Immature natural killer cell (primary cell): ENCODE measurements around the gene TMEM168. TPM values are rescaled to one million over a fixed set of nuclear protein-coding genes. Genes with fewer than 3 reads are reported as not detected.
"Not testable (repeated sequence)": the region's sequence is repeated elsewhere in the genome, so short reads cannot be mapped to it uniquely, and the experiment has no call there.

Experiments used
- DNase-seq, 3 donors: peaks; one replicate each; pipeline ENCODE4 v3.0.0; 2022; ENCODE audit warnings: mixed read lengths in 1 of 3
- H3K27ac Mint-ChIP-seq, 6 donors: one replicate each; pipeline ENCODE4 v1.8.0; 2020; ENCODE audit warnings: mixed read lengths in 6 of 6, mild to moderate bottlenecking in 5 of 6, inconsistent platforms in 4 of 6, moderate library complexity in 3 of 6
- H3K27me3 Mint-ChIP-seq, 3 donors: one replicate each; pipeline ENCODE4 v1.8.0; 2020 to 2021; ENCODE audit warnings: low read depth in 3 of 3, mild to moderate bottlenecking in 3 of 3, mixed read lengths in 3 of 3, moderate library complexity in 3 of 3, inconsistent platforms in 1 of 3
- H3K36me3 Mint-ChIP-seq, 3 donors: one replicate each; pipeline ENCODE4 v1.8.0; 2020; ENCODE audit warnings: mixed read lengths in 3 of 3, inconsistent platforms in 2 of 3, mild to moderate bottlenecking in 2 of 3
- H3K4me1 Mint-ChIP-seq, 2 donors: one replicate each; pipeline ENCODE4 v1.8.0; 2020; ENCODE audit warnings: inconsistent platforms in 2 of 2, mild to moderate bottlenecking in 2 of 2, mixed read lengths in 2 of 2, moderate library complexity in 1 of 2
- H3K4me3 Mint-ChIP-seq, 5 donors: one replicate each; pipeline ENCODE4 v1.8.0; 2020; ENCODE audit warnings: mild to moderate bottlenecking in 5 of 5, mixed read lengths in 5 of 5, inconsistent platforms in 3 of 5, moderate library complexity in 3 of 5
- H3K9me3 Mint-ChIP-seq, 6 donors: one replicate each; pipeline ENCODE4 v1.8.0; 2020; ENCODE audit warnings: mild to moderate bottlenecking in 6 of 6, mixed read lengths in 6 of 6, inconsistent platforms in 4 of 6, moderate library complexity in 3 of 6
- polyA plus RNA-seq, 3 donors: library from polyadenylated mRNA; unstranded; fragments of 300-500 nt; fragmentation: Illumina TruSeq; gene quantifications; one replicate each; pipeline ENCODE4 v1.2.3, GENCODE V29; 2021

Gene TMEM168
- 1 to 10 TPM; 2.2 to 5.1 (median 3.0) TPM for polyA plus RNA-seq

DNA sequence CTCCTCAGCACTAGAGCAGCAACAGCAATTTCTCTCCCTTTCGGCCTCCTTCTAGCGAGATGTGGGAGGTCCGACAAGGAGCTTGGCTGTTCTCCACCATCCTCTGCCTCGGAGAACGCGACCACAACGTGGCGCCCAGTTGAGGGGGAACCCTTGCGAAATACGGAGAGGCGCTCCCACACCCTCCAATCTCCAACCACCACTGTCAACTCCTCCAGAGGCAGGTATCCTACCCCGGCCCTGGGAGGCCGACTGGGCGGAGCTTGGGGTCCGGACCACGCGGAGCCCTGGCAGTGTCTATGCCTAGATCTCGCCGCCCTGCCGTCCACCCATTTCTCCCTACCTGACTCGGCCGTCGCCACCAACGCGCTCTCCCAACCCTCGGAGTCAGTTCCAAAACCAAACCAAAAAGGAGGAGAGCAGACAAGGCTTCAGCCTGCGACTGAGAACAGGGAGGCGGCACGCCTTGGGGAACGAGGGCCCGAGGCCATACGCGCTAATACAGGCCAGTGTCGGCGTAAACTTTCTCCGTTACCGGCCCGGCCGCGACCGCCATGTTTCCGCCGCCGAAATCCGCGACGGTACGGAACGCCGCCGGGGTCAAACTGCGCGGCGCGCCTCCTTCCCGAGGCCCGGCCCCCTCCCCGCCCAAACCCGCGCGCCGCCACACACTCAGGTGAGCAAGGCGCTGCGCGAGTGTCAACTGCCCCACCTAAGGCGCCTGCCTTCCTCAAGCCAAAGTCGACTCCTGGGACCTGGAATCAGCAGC lies at the start of gene TMEM168:
Gene TMEM168 (minus strand): TSS at position 577 of the 769 bp plus-strand sequence. CDS start 5,568 bp downstream, outside the sequence.
- Mint-ChIP-seq H3K4me1 (peaks cover 43 to 46% of the 10 kb centered on the region in 2 donors), H3K36me3 (no peaks in the 10 kb centered on the region), H3K27ac (peak within 1 kb of the TSS; percentile 81 to 92 (median 86)), H3K9me3 (no peaks in the 10 kb centered on the region), H3K27me3 (peaks cover 8 to 16% (median 14%) of the 10 kb centered on the region in 3 donors), H3K4me3 (peak within 1 kb of the TSS; percentile 86 to 95 (median 93))
- peak; percentile 82 for DNase-seq

DNA sequence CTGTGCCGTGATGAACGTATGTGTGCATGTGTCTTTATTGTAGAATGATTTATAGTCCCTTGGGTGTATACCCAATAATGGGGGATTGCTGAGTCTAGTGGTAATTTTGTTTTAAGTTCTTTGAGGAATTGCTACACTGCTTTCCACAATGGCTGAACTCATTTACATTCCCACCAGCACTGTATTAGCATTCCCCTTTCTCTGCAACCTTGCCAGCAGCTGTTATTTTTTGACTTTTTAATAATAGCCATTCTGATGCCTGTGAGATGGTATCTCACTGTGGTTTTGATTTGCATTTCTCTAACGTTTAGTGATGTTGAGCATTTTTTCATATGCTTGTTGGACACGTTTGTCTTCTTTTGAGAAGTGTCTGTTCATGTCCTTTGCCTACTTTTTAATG lies 45.7 kb upstream of the TMEM168 start:
- peaks cover 7 to 25% (median 9%) of the 10 kb centered on the region in 3 donors for H3K36me3 Mint-ChIP-seq
- not testable (repeated sequence) for H3K9me3 Mint-ChIP-seq, H3K4me3 Mint-ChIP-seq, DNase-seq, H3K27ac Mint-ChIP-seq, H3K27me3 Mint-ChIP-seq, H3K4me1 Mint-ChIP-seq

- H3K27ac Mint-ChIP-seq, result no peak overlapping the region
- H3K4me3 Mint-ChIP-seq, result no peak overlapping the region
- peaks cover 28 to 52% (median 33%) of the 10 kb centered on the region in 3 donors for H3K36me3 Mint-ChIP-seq
Observed at GRCh38 chr7:112833082-112833481, 42.9 kb upstream of the TMEM168 start.

GRCh38 chr7:112830769-112831168 lies 40.6 kb upstream of the TMEM168 start:
- H3K9me3 Mint-ChIP-seq, result peaks cover 5 to 11% (median 8%) of the 10 kb centered on the region in 6 donors
- no peak for DNase-seq

More at GRCh38 chr7:112833082-112833481, 42.9 kb upstream of the TMEM168 start:
- Mint-ChIP-seq H3K9me3 (peaks cover 5 to 11% (median 8%) of the 10 kb centered on the region in 6 donors), H3K4me1 (no peaks in the 10 kb centered on the region), H3K27me3 (peaks cover 0 to 2% (median 0%) of the 10 kb centered on the region in 3 donors)
- DNase-seq, result no peak

GRCh38 chr7:112828696-112829095 lies 38.5 kb upstream of the TMEM168 start:
- no peak for DNase-seq
- Mint-ChIP-seq H3K36me3 (peaks cover 29 to 48% (median 47%) of the 10 kb centered on the region in 3 donors), H3K27me3 (no peaks in the 10 kb centered on the region), H3K27ac (no peak overlapping the region), H3K4me1 (no peaks in the 10 kb centered on the region), H3K4me3 (no peak overlapping the region), H3K9me3 (peaks cover 5 to 11% (median 8%) of the 10 kb centered on the region in 6 donors)

More at GRCh38 chr7:112830769-112831168, 40.6 kb upstream of the TMEM168 start:
- no peak overlapping the region for H3K27ac Mint-ChIP-seq
- H3K27me3 Mint-ChIP-seq, result peaks cover 0 to 2% (median 0%) of the 10 kb centered on the region in 3 donors
- H3K4me1 Mint-ChIP-seq, result no peaks in the 10 kb centered on the region
- H3K36me3 Mint-ChIP-seq, result peaks cover 29 to 47% (median 39%) of the 10 kb centered on the region in 3 donors
- H3K4me3 Mint-ChIP-seq, result no peak overlapping the region

DNA sequence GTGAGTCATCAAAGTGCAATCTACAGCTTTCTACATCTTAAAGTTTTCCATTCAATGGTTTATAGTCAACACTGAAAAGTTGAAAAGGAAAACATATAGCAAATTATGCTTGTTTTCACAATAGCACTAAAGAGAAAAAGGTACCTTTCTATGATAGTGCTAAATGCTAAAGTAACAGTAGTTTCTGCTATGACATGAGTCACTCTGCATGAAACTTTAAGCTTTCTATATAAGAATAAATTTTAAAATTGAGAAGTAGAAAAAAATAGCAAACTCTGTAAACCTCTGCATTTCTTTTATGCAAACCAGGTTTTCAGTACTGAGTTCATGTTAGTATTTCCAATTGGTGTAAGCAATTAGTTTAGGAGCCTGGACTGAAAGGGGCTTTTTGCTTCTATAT lies 31.2 kb upstream of the TMEM168 start:
- no peak overlapping the region for H3K4me3 Mint-ChIP-seq
- no peak for DNase-seq
- H3K4me1 Mint-ChIP-seq, result no peaks in the 10 kb centered on the region
- peaks cover 0 to 2% (median 1%) of the 10 kb centered on the region in 3 donors for H3K27me3 Mint-ChIP-seq
- H3K36me3 Mint-ChIP-seq, result peaks cover 9 to 20% (median 9%) of the 10 kb centered on the region in 3 donors
- no peak overlapping the region for H3K27ac Mint-ChIP-seq
- H3K9me3 Mint-ChIP-seq, result peaks cover 0 to 2% (median 0%) of the 10 kb centered on the region in 6 donors

DNA sequence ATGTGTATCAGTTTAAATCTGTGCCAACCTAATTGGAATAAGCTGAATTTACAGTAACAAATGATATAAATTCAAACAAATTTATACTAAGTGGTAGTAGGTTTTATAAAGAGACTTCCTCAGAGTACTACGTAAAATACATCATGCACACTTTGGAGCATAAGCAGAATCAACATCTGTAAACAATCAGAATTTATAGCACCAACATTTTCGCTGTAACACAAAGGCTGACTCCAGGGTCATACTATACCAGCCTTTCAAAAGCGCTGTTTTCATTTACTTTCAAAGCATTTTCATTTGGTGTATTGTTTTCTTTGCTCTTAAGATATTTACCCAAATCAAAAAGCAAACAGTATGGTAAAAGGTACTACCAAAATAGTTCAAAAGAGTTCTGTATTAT lies 29.3 kb upstream of the TMEM168 start:
- Mint-ChIP-seq H3K27ac (no peak overlapping the region), H3K27me3 (peaks cover 0 to 2% (median 1%) of the 10 kb centered on the region in 3 donors), H3K36me3 (peaks cover 9 to 15% (median 10%) of the 10 kb centered on the region in 3 donors), H3K4me3 (no peak overlapping the region), H3K4me1 (no peaks in the 10 kb centered on the region), H3K9me3 (peaks cover 0 to 5% (median 0%) of the 10 kb centered on the region in 6 donors)
- no peak for DNase-seq

DNA sequence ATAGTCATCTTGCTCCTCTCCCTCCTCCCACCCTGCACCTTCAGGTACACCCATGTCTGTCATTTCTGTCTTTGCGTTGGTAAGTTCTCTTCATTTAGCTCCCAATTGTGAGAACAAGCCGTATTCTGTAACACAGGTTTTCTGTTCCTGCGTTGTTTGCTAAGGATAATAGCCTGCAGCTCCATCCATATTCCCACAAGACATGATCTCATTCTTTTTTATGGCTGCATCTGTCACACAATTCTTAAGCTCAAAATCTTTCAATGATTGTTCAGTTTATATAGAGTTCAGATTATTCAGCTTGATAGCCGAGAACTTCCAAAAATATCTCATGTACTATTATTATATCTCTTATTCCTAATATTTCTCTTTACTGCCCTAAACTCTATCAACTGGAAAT lies 16.0 kb upstream of the TMEM168 start:
- Mint-ChIP-seq H3K27me3 (peaks cover 2 to 3% (median 2%) of the 10 kb centered on the region in 3 donors), H3K4me1 (no peaks in the 10 kb centered on the region), H3K9me3 (peaks cover 0 to 2% (median 0%) of the 10 kb centered on the region in 6 donors), H3K36me3 (no peaks in the 10 kb centered on the region), H3K4me3 (no peak overlapping the region), H3K27ac (no peak overlapping the region)
- DNase-seq, result no peak

DNA sequence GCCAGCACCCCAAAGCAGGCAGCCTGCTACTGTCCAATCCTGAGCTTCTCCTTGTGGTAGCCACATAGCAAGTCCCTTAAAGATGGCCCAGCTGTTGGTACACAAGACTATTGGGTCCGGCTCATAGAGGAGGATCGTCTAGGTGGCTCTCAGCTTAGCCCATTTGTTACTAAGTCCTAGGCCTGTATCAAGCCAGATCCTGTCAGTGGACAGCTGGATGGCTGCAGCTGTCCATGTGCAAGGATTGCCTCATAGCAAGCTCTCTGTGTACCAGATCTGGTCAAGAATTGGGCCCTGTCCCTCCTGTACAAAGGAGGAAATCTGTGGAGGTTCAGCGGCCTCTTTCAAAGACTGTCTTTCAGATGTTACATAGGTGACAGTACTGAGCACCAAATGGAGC lies 12.2 kb upstream of the TMEM168 start:
- H3K4me3 Mint-ChIP-seq, result no peak overlapping the region
- peaks cover 0 to 2% (median under 1%) of the 10 kb centered on the region in 3 donors for H3K27me3 Mint-ChIP-seq
- H3K36me3 Mint-ChIP-seq, result no peaks in the 10 kb centered on the region
- H3K27ac Mint-ChIP-seq, result no peak overlapping the region
- no peaks in the 10 kb centered on the region for H3K9me3 Mint-ChIP-seq
- H3K4me1 Mint-ChIP-seq, result no peaks in the 10 kb centered on the region
- no peak for DNase-seq

DNA sequence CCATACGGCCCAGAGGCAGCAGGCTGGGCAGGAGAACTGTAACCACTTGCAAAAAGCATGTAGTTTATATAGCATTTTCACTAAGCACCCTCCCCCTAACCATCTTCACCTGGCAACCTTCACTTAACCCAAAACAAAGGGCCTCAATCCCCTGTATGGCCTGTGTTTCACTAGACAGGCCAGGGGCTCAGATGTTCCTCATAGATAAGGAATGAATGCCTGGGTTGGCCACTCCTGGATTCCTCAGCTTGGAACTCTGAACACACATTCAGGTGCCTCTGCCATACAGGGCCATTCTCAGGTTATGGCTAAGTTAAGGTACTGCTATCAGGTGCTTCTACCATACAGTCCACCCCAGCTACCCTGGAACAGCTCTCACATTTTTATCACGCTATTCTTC lies 10.3 kb upstream of the TMEM168 start:
- no peaks in the 10 kb centered on the region for H3K4me1 Mint-ChIP-seq
- H3K36me3 Mint-ChIP-seq, result no peaks in the 10 kb centered on the region
- no peak for DNase-seq
- H3K9me3 Mint-ChIP-seq, result no peaks in the 10 kb centered on the region
- peaks cover 0 to 2% (median 0%) of the 10 kb centered on the region in 3 donors for H3K27me3 Mint-ChIP-seq
- H3K4me3 Mint-ChIP-seq, result no peak overlapping the region
- H3K27ac Mint-ChIP-seq, result no peak overlapping the region

DNA sequence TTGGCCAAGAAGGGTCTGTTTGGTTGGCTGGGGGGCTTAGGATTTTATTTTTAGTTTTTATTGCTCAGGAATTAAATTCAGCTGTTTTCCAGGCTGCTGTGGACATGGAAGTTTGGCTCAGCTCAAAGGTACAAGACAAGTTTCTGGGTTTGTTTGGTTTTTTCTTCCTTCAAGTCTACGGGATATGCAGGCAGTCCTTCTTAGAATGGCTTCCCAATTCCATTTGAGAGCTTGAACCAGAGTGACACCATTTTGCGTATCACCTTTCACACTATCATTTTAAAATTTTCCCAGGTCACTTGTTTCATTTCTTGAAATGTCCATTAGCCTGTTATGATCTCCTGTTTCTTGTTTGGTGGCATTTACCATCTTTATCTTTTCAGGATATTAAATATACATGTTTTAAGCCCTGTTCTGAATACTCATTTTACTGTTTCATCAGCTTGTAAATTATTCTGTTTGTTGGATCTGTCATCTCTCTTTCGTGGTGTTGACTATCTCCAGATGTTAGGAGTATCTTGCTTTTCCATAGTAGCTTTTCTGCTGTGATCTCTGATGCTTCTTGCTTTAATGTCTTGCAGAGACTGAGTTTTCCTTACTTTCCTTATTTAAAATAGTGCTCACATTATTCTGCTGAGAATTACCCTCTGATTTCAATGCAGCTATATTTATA lies 9.4 kb upstream of the TMEM168 start:
- Mint-ChIP-seq H3K36me3 (no peaks in the 10 kb centered on the region), H3K4me3 (no peak overlapping the region), H3K27ac (peak overlapping the region in 3 of 6 donors; percentile 36 to 72 (median 40)), H3K9me3 (no peaks in the 10 kb centered on the region), H3K4me1 (no peaks in the 10 kb centered on the region), H3K27me3 (peaks cover 0 to 2% (median 0%) of the 10 kb centered on the region in 3 donors)
- no peak for DNase-seq

- no peaks in the 10 kb centered on the region for H3K9me3 Mint-ChIP-seq
- H3K4me3 Mint-ChIP-seq, result no peak overlapping the region
- no peak for DNase-seq
- no peaks in the 10 kb centered on the region for H3K36me3 Mint-ChIP-seq
- peaks cover 0 to 2% (median 0%) of the 10 kb centered on the region in 3 donors for H3K27me3 Mint-ChIP-seq
- H3K4me1 Mint-ChIP-seq, result no peaks in the 10 kb centered on the region
- peak overlapping the region in 4 of 6 donors; percentile 18 to 56 (median 29) for H3K27ac Mint-ChIP-seq
Observed at GRCh38 chr7:112798274-112799159, 8.3 kb upstream of the TMEM168 start.

DNA sequence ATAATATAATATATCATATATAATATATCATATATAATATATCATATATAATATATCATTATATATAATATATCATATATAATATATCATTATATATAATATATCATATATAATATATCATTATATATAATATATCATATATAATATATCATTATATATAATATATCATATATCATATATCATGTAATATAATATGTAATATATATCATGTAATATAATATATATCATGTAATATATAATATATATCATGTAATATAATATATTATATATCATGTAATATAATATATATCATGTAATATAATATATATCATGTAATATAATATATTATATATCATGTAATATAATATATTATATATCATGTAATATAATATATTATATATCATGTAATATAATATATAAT lies 6.4 kb upstream of the TMEM168 start:
- DNase-seq, H3K4me1 Mint-ChIP-seq, H3K27me3 Mint-ChIP-seq, H3K27ac Mint-ChIP-seq, H3K4me3 Mint-ChIP-seq, H3K9me3 Mint-ChIP-seq, H3K36me3 Mint-ChIP-seq: not testable (repeated sequence)
